K562 (cell line): ENCODE data around the gene HP1BP3.

ENCODE experiments used
- ATF7 ChIP-seq: fragments of 450-650 bp; IDR thresholded peaks from 2 replicates; pipeline ENCODE4 v1.7.1; 2014; ENCODE audit warnings: mild to moderate bottlenecking, moderate library complexity
- CTCF ChIP-seq, 3 experiments: IDR thresholded peaks in 2 of 3; conservative IDR thresholded peaks in 1 of 3; 2 replicates each; pipeline ENCODE4 v1.5.1; 2011 to 2012; ENCODE audit warnings: low read length in 3 of 3, mild to moderate bottlenecking in 3 of 3, control low read depth in 2 of 3, improper control_type of control experiment in 1 of 3, inconsistent platforms in 1 of 3, low read depth in 1 of 3, mixed read lengths in 1 of 3, moderate library complexity in 1 of 3; ENCODE audit not compliant: insufficient read depth in 2 of 3
- HDGF ChIP-seq: fragments of 450-650 bp; IDR thresholded peaks from 2 replicates; pipeline ENCODE4 v1.6.1; 2016
- MYC ChIP-seq, 2 experiments: fragments of 250-450 bp in 1 of 2; sonication (Bioruptor Pico) in 1 of 2; IDR thresholded peaks; 2 replicates each; pipeline versions ENCODE4 v1.5.1 to v1.6.1; 2012 to 2021; ENCODE audit warnings: low read depth in 2 of 2, borderline replicate concordance in 1 of 2, improper control_type of control experiment in 1 of 2, low read length in 1 of 2, mild to moderate bottlenecking in 1 of 2, moderate library complexity in 1 of 2
- SMARCA4 ChIP-seq: fragments of 450-650 bp; IDR thresholded peaks from 2 replicates; pipeline ENCODE4 v1.6.1; 2016

- TF ChIP-seq CTCF (IDR thresholded peaks at IDR 0.05 in 2 of 3, conservative IDR thresholded peaks at IDR 0.05 in 1 of 3; ENCODE audit: insufficient read depth in 2 of 3, low read depth in 1 of 3, low read length in 3 of 3) (no peak), MYC (IDR thresholded peaks at IDR 0.05; ENCODE audit: low read depth, low read length) (no peak), MYC (CRISPR knock-in tag; IDR thresholded peaks at IDR 0.05; ENCODE audit: borderline replicate concordance, low read depth) (no peak), HDGF (no peak), ATF7 (no peak), SMARCA4 (no peak)
Observed at GRCh38 chr1:20729990-20730689, 57.0 kb downstream of the HP1BP3 start.
